Activated CD4-positive, CD25-positive, alpha-beta regulatory T cell treated with anti-CD3 and anti-CD28 coated beads, Interleukin-2, amount 50 U/mL, for 24 hours (primary cell): ENCODE results near the gene HOXB7.

Experiments used
- ATAC-seq, 2 donors: fragments of 150-1000 bp; cut with Tn5 transposase; one replicate each; pipeline ENCODE4 v1.10.0; 2021; ENCODE audit warnings: mild to moderate bottlenecking in 1 of 2, moderate library complexity in 1 of 2

The HOXB7 gene

GRCh38 chr17:48565925-48566710 is 44.7 kb downstream of the HOXB7 start:
- no peak for ATAC-seq

GRCh38 chr17:48565022-48565554 is 45.7 kb downstream of the HOXB7 start:
- no peak for ATAC-seq

- ATAC-seq: no peak
These were observed 46.4 kb downstream of the HOXB7 start for GRCh38 chr17:48564188-48565021.

GRCh38 chr17:48563867-48564187 is 47.0 kb downstream of the HOXB7 start:
- no peak for ATAC-seq

GRCh38 chr17:48563385-48563838 is 47.4 kb downstream of the HOXB7 start:
- ATAC-seq: no peak

- ATAC-seq: no peak
These were observed 47.9 kb downstream of the HOXB7 start for GRCh38 chr17:48562934-48563333.

- peak in 1 of 2 donors; percentile 36 for ATAC-seq
These were observed 48.7 kb downstream of the HOXB7 start for GRCh38 chr17:48561884-48562810.

GRCh38 chr17:48559840-48560817 is 50.7 kb downstream of the HOXB7 start:
- ATAC-seq: no peak

GRCh38 chr17:48559122-48559839 is 51.5 kb downstream of the HOXB7 start:
- no peak for ATAC-seq

- ATAC-seq: no peak
These were observed 52.0 kb downstream of the HOXB7 start for GRCh38 chr17:48558831-48559121.

- ATAC-seq: no peak
These were observed 52.6 kb downstream of the HOXB7 start for GRCh38 chr17:48558057-48558830.
